ENCODE results near the gene PCSK9. TPM values are rescaled to one million over a fixed set of nuclear protein-coding genes. Genes with fewer than 3 reads are reported as not detected.

The PCSK9 gene
- total RNA-seq, 1 donor from 2014 or later = 1.4 TPM

- no peak overlapping the region for H3K4me3 Mint-ChIP-seq (ENCODE audit: unreplicated experiment)
- FAIRE-seq = no peak
- H3K79me2 ChIP-seq (ENCODE audit: insufficient read depth, low read length) = no peaks in the 10 kb centered on the region
- no peak overlapping the region for H2AFZ ChIP-seq (ENCODE audit: low read depth, low read length)
- no peaks in the 10 kb centered on the region for H4K20me1 ChIP-seq (ENCODE audit: insufficient read depth, low read length)
- no peaks in the 10 kb centered on the region for H3K9me3 Mint-ChIP-seq (ENCODE audit: unreplicated experiment)
- no peak overlapping the region for H3K4me3 ChIP-seq (ENCODE audit: insufficient read depth, low read depth, low read length)
- no peak overlapping the region for H3K27ac ChIP-seq (ENCODE audit: low read depth, low read length)
- H3K27me3 Mint-ChIP-seq (ENCODE audit: low read depth, unreplicated experiment) = peaks cover 32% of the 10 kb centered on the region
- no peak for TF ChIP-seq CTCF (IDR thresholded peaks at IDR 0.05; ENCODE audit: insufficient read depth, low read depth, low read length)
- no peak for TF ChIP-seq EZH2 (IDR thresholded peaks at IDR 0.05; ENCODE audit: insufficient read depth, low read length)
- peaks cover 5% of the 10 kb centered on the region for H3K4me1 ChIP-seq (ENCODE audit: insufficient read depth, low read length)
- no peak overlapping the region for H3K4me2 ChIP-seq (ENCODE audit: low read length)
- no peak overlapping the region for H3K27ac Mint-ChIP-seq (ENCODE audit: unreplicated experiment)
- no peak overlapping the region for H3K9ac ChIP-seq (ENCODE audit: low read length)
- H3K36me3 ChIP-seq (ENCODE audit: insufficient read depth, low read length) = no peaks in the 10 kb centered on the region
- no peaks in the 10 kb centered on the region for H3K36me3 Mint-ChIP-seq (ENCODE audit: low read depth, unreplicated experiment)
- peaks cover 4% of the 10 kb centered on the region for H3K4me1 Mint-ChIP-seq (ENCODE audit: low read depth, unreplicated experiment)
- H3K27me3 ChIP-seq (ENCODE audit: insufficient read depth, low read length) = no peaks in the 10 kb centered on the region
- no peaks in the 10 kb centered on the region for H3K9me3 ChIP-seq (ENCODE audit: insufficient read depth, low read depth, low read length)
- peak; percentile 61 for DNase-seq (ENCODE audit: low read depth)
These were observed 10.9 kb downstream of the PCSK9 start for GRCh38 chr1:55050283-55050682.

GRCh38 chr1:55051169-55051568, 11.8 kb downstream of the PCSK9 start:
- no peak overlapping the region for H3K27ac ChIP-seq (ENCODE audit: low read depth, low read length)
- no peak for DNase-seq (ENCODE audit: low read depth)

More at GRCh38 chr1:55051169-55051568, 11.8 kb downstream of the PCSK9 start:
- no peaks in the 10 kb centered on the region for H3K79me2 ChIP-seq (ENCODE audit: insufficient read depth, low read length)
- H3K4me3 ChIP-seq (ENCODE audit: insufficient read depth, low read depth, low read length) = no peak overlapping the region
- peaks cover 27% of the 10 kb centered on the region for H3K27me3 Mint-ChIP-seq (ENCODE audit: low read depth, unreplicated experiment)
- FAIRE-seq = no peak
- no peaks in the 10 kb centered on the region for H3K9me3 ChIP-seq (ENCODE audit: insufficient read depth, low read depth, low read length)
- no peaks in the 10 kb centered on the region for H3K36me3 Mint-ChIP-seq (ENCODE audit: low read depth, unreplicated experiment)
- no peaks in the 10 kb centered on the region for H3K27me3 ChIP-seq (ENCODE audit: insufficient read depth, low read length)
- no peak overlapping the region for H3K4me2 ChIP-seq (ENCODE audit: low read length)
- peaks cover 4% of the 10 kb centered on the region for H3K4me1 Mint-ChIP-seq (ENCODE audit: low read depth, unreplicated experiment)
- no peak overlapping the region for H3K4me3 Mint-ChIP-seq (ENCODE audit: unreplicated experiment)
- H4K20me1 ChIP-seq (ENCODE audit: insufficient read depth, low read length) = no peaks in the 10 kb centered on the region
- peaks cover 5% of the 10 kb centered on the region for H3K4me1 ChIP-seq (ENCODE audit: insufficient read depth, low read length)
- H3K27ac Mint-ChIP-seq (ENCODE audit: unreplicated experiment) = no peak overlapping the region
- no peaks in the 10 kb centered on the region for H3K36me3 ChIP-seq (ENCODE audit: insufficient read depth, low read length)
- H2AFZ ChIP-seq (ENCODE audit: low read depth, low read length) = no peak overlapping the region
- H3K9me3 Mint-ChIP-seq (ENCODE audit: unreplicated experiment) = no peaks in the 10 kb centered on the region
- H3K9ac ChIP-seq (ENCODE audit: low read length) = no peak overlapping the region
- no peak for TF ChIP-seq EZH2 (IDR thresholded peaks at IDR 0.05; ENCODE audit: insufficient read depth, low read length)
- TF ChIP-seq CTCF (IDR thresholded peaks at IDR 0.05; ENCODE audit: insufficient read depth, low read depth, low read length) = no peak
